ENCODE results near the gene UAP1L1. TPM values are rescaled to one million over a fixed set of nuclear protein-coding genes. Genes with fewer than 3 reads are reported as not detected.

UAP1L1 gene
- total and polyA plus RNA-seq, 2 experiments from 2014 or later: 2.5 to 8.1 TPM

GRCh38 chr9:137096785-137097546, 19.6 kb downstream of the UAP1L1 start (continued):
- no peak for TF ChIP-seq ZNF462 (CRISPR knock-in tag; IDR thresholded peaks at IDR 0.05)
- TF ChIP-seq JUNB (IDR thresholded peaks at IDR 0.05; ENCODE audit: unreplicated experiment): no peak
- no peak for TF ChIP-seq ZNF331 (CRISPR knock-in tag; IDR thresholded peaks at IDR 0.05; ENCODE audit: low read depth)
- no peak for TF ChIP-seq ZNF114 (CRISPR knock-in tag; IDR thresholded peaks at IDR 0.05)
- no peak for TF ChIP-seq STAT1 (IDR thresholded peaks at IDR 0.05; ENCODE audit: unreplicated experiment)
- TF ChIP-seq POLR2AphosphoS5 (IDR thresholded peaks at IDR 0.05; ENCODE audit: low read depth): no peak

DNA sequence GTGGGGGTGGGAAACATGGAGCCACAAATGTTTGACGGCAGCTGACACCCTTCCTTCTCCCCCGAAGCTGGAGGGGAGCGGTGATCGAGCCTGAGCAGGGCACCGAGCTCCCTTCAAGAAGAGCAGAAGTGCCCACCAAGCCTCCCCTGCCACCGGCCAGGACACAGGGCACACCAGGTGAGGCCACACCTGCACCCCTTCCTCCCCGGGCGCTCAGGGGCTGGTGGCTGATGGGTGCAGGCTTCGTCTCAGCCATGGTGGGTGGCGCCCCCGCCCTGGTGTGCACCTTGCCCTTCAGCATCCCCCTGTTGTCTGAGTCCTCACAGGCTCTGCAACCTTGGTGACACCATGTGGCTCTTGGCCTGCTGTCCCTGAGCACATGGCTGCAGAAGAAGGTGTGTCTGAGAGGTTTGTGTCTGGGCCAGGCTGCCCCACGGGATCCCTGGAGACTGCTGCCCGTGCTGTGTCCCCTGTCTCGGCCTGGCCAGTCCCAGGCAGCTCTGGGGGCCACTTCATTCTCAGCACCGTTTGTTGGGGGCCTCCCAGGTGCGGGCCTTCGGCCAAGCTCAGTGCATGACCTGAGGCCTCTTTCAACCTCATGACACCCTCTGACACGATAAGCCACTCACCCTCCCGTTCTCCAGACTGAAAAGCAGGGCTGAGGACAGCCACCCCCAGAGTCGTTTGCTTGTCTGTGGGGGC, 20.6 kb downstream of the UAP1L1 start:
- Histone ChIP-seq H3K27ac (ENCODE audit: low read depth) (no peak overlapping the region), H3K9me2 (ENCODE audit: insufficient read depth) (no peaks in the 10 kb centered on the region), H3F3A (replicated peaks; ENCODE audit: low read depth) (peaks cover 8% of the 10 kb centered on the region; the same call in 1 of the 2 replicates), H4K20me1 (replicated peaks; ENCODE audit: insufficient read depth) (no peaks in the 10 kb centered on the region), H3K79me2 (replicated peaks; ENCODE audit: insufficient read depth) (no peaks in the 10 kb centered on the region), H3K4me3 (no peak overlapping the region), H2AFZ (no peak overlapping the region), H3K27me3 (ENCODE audit: insufficient read depth) (no peaks in the 10 kb centered on the region), H3K36me3 (ENCODE audit: insufficient read depth) (peaks cover 8% of the 10 kb centered on the region), H3K4me2 (no peak overlapping the region), H3K4me1 (ENCODE audit: insufficient read depth) (no peaks in the 10 kb centered on the region)
- Mint-ChIP-seq H3K27me3 (ENCODE audit: insufficient read depth, low read depth, poor library complexity) (peaks cover 4% of the 10 kb centered on the region), H3K27ac (no peak overlapping the region), H3K9me3 (0 out of 3 replicates have a peak, but pooled peaks cover 2% of the 10 kb centered on the region), H3K36me3 (ENCODE audit: low read depth) (peaks cover 21% of the 10 kb centered on the region), H3K4me3 (no peak overlapping the region), H3K4me1 (no peaks in the 10 kb centered on the region)
- DNase-seq (ENCODE audit: low spot score): no peak
- ATAC-seq: no peak
- TF ChIP-seq EZH2phosphoT487 (IDR thresholded peaks at IDR 0.05; ENCODE audit: unreplicated experiment): no peak
- TF ChIP-seq, protein P1, sequence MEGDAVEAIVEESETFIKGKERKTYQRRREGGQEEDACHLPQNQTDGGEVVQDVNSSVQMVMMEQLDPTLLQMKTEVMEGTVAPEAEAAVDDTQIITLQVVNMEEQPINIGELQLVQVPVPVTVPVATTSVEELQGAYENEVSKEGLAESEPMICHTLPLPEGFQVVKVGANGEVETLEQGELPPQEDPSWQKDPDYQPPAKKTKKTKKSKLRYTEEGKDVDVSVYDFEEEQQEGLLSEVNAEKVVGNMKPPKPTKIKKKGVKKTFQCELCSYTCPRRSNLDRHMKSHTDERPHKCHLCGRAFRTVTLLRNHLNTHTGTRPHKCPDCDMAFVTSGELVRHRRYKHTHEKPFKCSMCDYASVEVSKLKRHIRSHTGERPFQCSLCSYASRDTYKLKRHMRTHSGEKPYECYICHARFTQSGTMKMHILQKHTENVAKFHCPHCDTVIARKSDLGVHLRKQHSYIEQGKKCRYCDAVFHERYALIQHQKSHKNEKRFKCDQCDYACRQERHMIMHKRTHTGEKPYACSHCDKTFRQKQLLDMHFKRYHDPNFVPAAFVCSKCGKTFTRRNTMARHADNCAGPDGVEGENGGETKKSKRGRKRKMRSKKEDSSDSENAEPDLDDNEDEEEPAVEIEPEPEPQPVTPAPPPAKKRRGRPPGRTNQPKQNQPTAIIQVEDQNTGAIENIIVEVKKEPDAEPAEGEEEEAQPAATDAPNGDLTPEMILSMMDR (conservative IDR thresholded peaks at IDR 0.05; ENCODE audit: low read depth in 2 of 2): no peak
- no peak for TF ChIP-seq EZH2 (IDR thresholded peaks at IDR 0.05; ENCODE audit: low read depth, unreplicated experiment)
- TF ChIP-seq JUNB (IDR thresholded peaks at IDR 0.05; ENCODE audit: unreplicated experiment): no peak
- TF ChIP-seq, protein P2, sequence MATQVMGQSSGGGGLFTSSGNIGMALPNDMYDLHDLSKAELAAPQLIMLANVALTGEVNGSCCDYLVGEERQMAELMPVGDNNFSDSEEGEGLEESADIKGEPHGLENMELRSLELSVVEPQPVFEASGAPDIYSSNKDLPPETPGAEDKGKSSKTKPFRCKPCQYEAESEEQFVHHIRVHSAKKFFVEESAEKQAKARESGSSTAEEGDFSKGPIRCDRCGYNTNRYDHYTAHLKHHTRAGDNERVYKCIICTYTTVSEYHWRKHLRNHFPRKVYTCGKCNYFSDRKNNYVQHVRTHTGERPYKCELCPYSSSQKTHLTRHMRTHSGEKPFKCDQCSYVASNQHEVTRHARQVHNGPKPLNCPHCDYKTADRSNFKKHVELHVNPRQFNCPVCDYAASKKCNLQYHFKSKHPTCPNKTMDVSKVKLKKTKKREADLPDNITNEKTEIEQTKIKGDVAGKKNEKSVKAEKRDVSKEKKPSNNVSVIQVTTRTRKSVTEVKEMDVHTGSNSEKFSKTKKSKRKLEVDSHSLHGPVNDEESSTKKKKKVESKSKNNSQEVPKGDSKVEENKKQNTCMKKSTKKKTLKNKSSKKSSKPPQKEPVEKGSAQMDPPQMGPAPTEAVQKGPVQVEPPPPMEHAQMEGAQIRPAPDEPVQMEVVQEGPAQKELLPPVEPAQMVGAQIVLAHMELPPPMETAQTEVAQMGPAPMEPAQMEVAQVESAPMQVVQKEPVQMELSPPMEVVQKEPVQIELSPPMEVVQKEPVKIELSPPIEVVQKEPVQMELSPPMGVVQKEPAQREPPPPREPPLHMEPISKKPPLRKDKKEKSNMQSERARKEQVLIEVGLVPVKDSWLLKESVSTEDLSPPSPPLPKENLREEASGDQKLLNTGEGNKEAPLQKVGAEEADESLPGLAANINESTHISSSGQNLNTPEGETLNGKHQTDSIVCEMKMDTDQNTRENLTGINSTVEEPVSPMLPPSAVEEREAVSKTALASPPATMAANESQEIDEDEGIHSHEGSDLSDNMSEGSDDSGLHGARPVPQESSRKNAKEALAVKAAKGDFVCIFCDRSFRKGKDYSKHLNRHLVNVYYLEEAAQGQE (IDR thresholded peaks at IDR 0.05; ENCODE audit: unreplicated experiment): no peak
- no peak for TF ChIP-seq STAT1 (IDR thresholded peaks at IDR 0.05; ENCODE audit: unreplicated experiment)

Measured in GM23338 (cell line).